Psoas muscle (tissue), 8 donors: Measurements from ENCODE around the gene SLC16A9. TPM values are rescaled to one million over a fixed set of nuclear protein-coding genes. Genes with fewer than 3 reads are reported as not detected.

Experiments
- ATAC-seq, 4 donors: fragments of 200-7000 bp; cut with Tn5 transposase; one replicate each; pipeline ENCODE4 v1.9.1; 2020; ENCODE audit warnings: moderate library complexity in 3 of 4, mild to moderate bottlenecking in 2 of 4
- DNase-seq, 2 donors: peaks; one replicate each; pipeline ENCODE4 v3.0.0-alpha.2; 2020
- H3K27ac ChIP-seq: fragments of 200-600 bp; one replicate; pipeline ENCODE4 v1.8.0; 2022
- H3K27me3 ChIP-seq, 3 donors: fragments of 200-600 bp in 1 of 3; one replicate each; pipeline versions ENCODE4 v1.6.1 to v1.8.0; 2013 to 2022; ENCODE audit warnings: low read length in 2 of 3, mild to moderate bottlenecking in 2 of 3, moderate library complexity in 1 of 3; ENCODE audit not compliant: insufficient read depth in 3 of 3
- H3K36me3 ChIP-seq, 2 donors: fragments of 200-600 bp in 1 of 2; one replicate each; pipeline versions ENCODE4 v1.6.1 to v1.8.0; 2013 to 2022; ENCODE audit warnings: low read depth in 1 of 2, mild to moderate bottlenecking in 1 of 2, moderate library complexity in 1 of 2; ENCODE audit not compliant: insufficient read depth in 1 of 2
- H3K4me1 ChIP-seq: fragments of 200-600 bp; one replicate; pipeline ENCODE4 v1.8.0; 2022
- H3K4me3 ChIP-seq: fragments of 200-600 bp; one replicate; pipeline ENCODE4 v1.8.0; 2022; ENCODE audit warnings: mild to moderate bottlenecking
- H3K9me3 ChIP-seq: fragments of 200-600 bp; one replicate; pipeline ENCODE4 v1.8.0; 2022
- CTCF ChIP-seq: fragments of 200-600 bp; IDR thresholded peaks from one replicate; pipeline ENCODE4 v1.8.0; 2022; ENCODE audit warnings: antibody characterized with exemption
- WGBS, 3 donors: extraction: QIAGEN DNeasy Blood & Tissue Kit; methylation state at CpG; one replicate each; pipeline versions ENCODE4 v1.1.6 to v1.1.7; 2013; 5-methylcytosine and 5-hydroxymethylcytosine counted together
- intact Hi-C, 2 donors: fragments of 100-400 bp; cut with DNase I; formaldehyde crosslinking; loops; one replicate each; pipeline versions ENCODE4 v1.11.0 to v1.14.2; 2022
- polyA plus RNA-seq, 3 donors: library from polyadenylated mRNA; stranded (reverse); fragments of 200-250 nt; gene quantifications; one replicate each; pipeline ENCODE4 v1.2.3, GENCODE V29; 2013
- total RNA-seq, 4 donors: library from RNA; stranded (reverse); fragmentation: NEBNext Ultra II Directional in 2 of 4; extraction: Animal tissue kit (Norgen Biotek cat#: 25700) in 2 of 4; gene quantifications; one replicate each; pipeline versions ENCODE4 v1.2.1 to v1.2.4, GENCODE V29; 2021 to 2023
- donor health status: healthy with polysubstance abuse.
- donor health status: DM: no; HTN: no; CAD: no; lungs with moderate emphysema.
- donor health status: Bipolar disorder and iron deficiency.
- donor health status: healthy.
- donor health status: DM: yes; HTN: yes; CAD: no.
- donor health status: DM: no; HTN: no; CAD: no.
- donor health status: DM: no; HTN: no; CAD: no.
- donor health status: DM: yes; HTN: yes; CAD: no.

SLC16A9 gene
- total and polyA plus RNA-seq, 7 donors = 0.01 to 3.1 (median 0.84) TPM

DNA sequence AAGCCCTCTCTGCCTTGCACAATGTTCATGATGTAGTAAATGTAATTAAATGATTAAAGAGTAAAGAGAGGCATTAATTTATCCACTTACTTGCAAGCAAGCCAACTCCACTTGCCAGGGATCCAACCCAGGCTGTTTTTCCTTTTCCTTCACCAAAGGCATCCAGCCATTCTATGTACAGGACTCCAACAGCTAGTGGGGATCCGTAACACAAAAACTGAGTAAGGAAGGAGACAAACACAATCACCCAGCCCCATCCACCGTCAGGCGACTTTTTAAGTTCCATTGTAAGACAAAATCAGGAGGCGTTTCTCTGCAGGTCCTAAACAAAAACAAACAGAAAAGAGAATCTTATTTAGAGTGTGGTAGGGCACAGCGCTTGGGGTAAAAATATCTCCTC is 25.6 kb downstream of the SLC16A9 start:
- H3K36me3 ChIP-seq = no peaks in the 10 kb centered on the region
- no peaks in the 10 kb centered on the region for H3K4me1 ChIP-seq
- ATAC-seq = no peak
- no peak overlapping the region for H3K27ac ChIP-seq
- no peaks in the 10 kb centered on the region for H3K9me3 ChIP-seq
- no peak for TF ChIP-seq CTCF
- intact Hi-C loops = no loop called here
- H3K4me3 ChIP-seq = no peak overlapping the region
- no peaks in the 10 kb centered on the region for H3K27me3 ChIP-seq
- DNase-seq = no peak
- 90 to 94% (median 93%) methylated on average over 5 of the region's 5 CpGs for WGBS, 3 donors

- Histone ChIP-seq H3K27ac (no peak overlapping the region), H3K4me3 (no peak overlapping the region), H3K27me3 (no peaks in the 10 kb centered on the region), H3K9me3 (no peaks in the 10 kb centered on the region), H3K36me3 (no peaks in the 10 kb centered on the region), H3K4me1 (no peaks in the 10 kb centered on the region)
- whole genome bisulfite sequencing, 3 donors = 89 to 98% (median 96%) methylated on average over 2 of the region's 2 CpGs
- ATAC-seq = no peak
- no peak for DNase-seq
- intact Hi-C loops = no loop called here
- TF ChIP-seq CTCF = no peak
These were observed 26.4 kb downstream of the SLC16A9 start for GRCh38 chr10:59682986-59683937.

- H3K4me3 ChIP-seq = no peak overlapping the region
- no peak overlapping the region for H3K27ac ChIP-seq
- H3K4me1 ChIP-seq = no peaks in the 10 kb centered on the region
- H3K36me3 ChIP-seq = no peaks in the 10 kb centered on the region
- H3K27me3 ChIP-seq = no peaks in the 10 kb centered on the region
- ATAC-seq (no peak), DNase-seq (no peak)
- WGBS, 3 donors = 77 to 94% (median 81%) methylated on average over 1 of the region's 1 CpG
- no peaks in the 10 kb centered on the region for H3K9me3 ChIP-seq
- TF ChIP-seq CTCF = no peak
- intact Hi-C loops = no loop called here
These were observed 29.5 kb downstream of the SLC16A9 start for GRCh38 chr10:59680199-59680598.

DNA sequence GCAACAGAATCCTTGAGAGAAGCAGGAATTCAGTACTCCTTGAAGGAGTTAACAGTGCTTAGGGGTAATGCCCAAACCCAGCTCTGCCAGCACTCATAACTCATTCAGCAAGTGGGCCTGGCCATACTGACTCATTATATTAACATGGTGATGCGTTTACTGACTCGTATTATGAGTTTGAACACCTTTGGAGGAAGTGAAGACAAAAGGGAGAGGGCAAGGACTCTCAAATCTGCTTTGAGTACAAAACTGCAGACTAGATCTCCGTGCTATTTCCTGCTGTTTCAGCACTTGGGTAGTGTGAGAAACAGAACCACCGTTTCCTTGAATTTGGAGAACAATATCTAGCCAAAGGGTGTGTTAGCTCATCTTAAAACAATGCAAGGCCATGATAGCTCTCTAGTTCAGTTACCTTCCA is 30.8 kb downstream of the SLC16A9 start:
- DNase-seq (no peak), ATAC-seq (no peak)
- intact Hi-C loops = no loop called here
- WGBS, 3 donors = 62 to 71% (median 66%) methylated on average over 4 of the region's 4 CpGs
- TF ChIP-seq CTCF = no peak
- Histone ChIP-seq H3K27ac (no peak overlapping the region), H3K36me3 (no peaks in the 10 kb centered on the region), H3K4me3 (no peak overlapping the region), H3K27me3 (no peaks in the 10 kb centered on the region), H3K4me1 (peaks cover 10% of the 10 kb centered on the region), H3K9me3 (no peaks in the 10 kb centered on the region)
